Endothelial cell of coronary artery (primary cell): Measurements from ENCODE around the gene ANKHD1. TPM values are rescaled to one million over a fixed set of nuclear protein-coding genes. Genes with fewer than 3 reads are reported as not detected.

ENCODE experiments used
- total RNA-seq: library from RNA; depleted of rRNA; stranded (reverse); fragments of >200 nt; gene quantifications from 2 replicates; pipeline ENCODE4 v1.2.3, GENCODE V29; 2014

Gene ANKHD1
- total RNA-seq: 51.0 and 71.2 TPM in 2 replicates

GRCh38 chr5:140401362-140402257 lies at the start of gene ANKHD1:
ANKHD1 (plus strand) TSS chr5:140401833; CDS start chr5:140401968, 135 bp downstream.

GRCh38 chr5:140360101-140360500 lies 41.5 kb upstream of the ANKHD1 start, which contains the start of gene SLC4A9:
SLC4A9 (plus strand) TSS chr5:140360194; CDS start chr5:140360237, 43 bp downstream.

GRCh38 chr5:140547508-140548299 lies 146.1 kb downstream of the ANKHD1 start, which contains the start of gene EIF4EBP3:
EIF4EBP3 (plus strand) TSS chr5:140547662; CDS start chr5:140547738, 76 bp downstream.

GRCh38 chr5:140557136-140557805 lies 155.6 kb downstream of the ANKHD1 start, which contains the start of gene SRA1:
SRA1 (minus strand) TSS chr5:140557473; CDS start chr5:140557452, 21 bp downstream.

GRCh38 chr5:140564196-140565023 lies 162.8 kb downstream of the ANKHD1 start, which contains the start of the genes APBB3 and SLC35A4:
APBB3 (minus strand) TSS chr5:140564598; CDS start chr5:140564245, 353 bp downstream.
SLC35A4 (plus strand) TSS chr5:140564828; CDS start chr5:140567170, 2,342 bp downstream.

Other genes starting within 250 kb of the ANKHD1 start
- gene CYSTM1, start 226.6 kb upstream of the ANKHD1 start, total RNA-seq: 12.0 and 13.3 TPM in 2 replicates
- gene PFDN1, start 98.7 kb upstream of the ANKHD1 start, total RNA-seq: 46.9 and 62.9 TPM in 2 replicates
- 17.5 and 21.1 TPM in 2 replicates for gene HBEGF, start 55.2 kb upstream of the ANKHD1 start, total RNA-seq
- gene SLC4A9, start 41.6 kb upstream of the ANKHD1 start, total RNA-seq: not detected in 2 replicates
- 0.54 and 0.75 TPM in 2 replicates for gene EIF4EBP3, start 145.8 kb downstream of the ANKHD1 start, total RNA-seq
- gene SRA1, start 155.6 kb downstream of the ANKHD1 start, total RNA-seq: 19.2 and 20.9 TPM in 2 replicates
- gene APBB3, start 162.8 kb downstream of the ANKHD1 start, total RNA-seq: 4.9 and 12.1 TPM in 2 replicates
- 18.4 and 19.8 TPM in 2 replicates for gene SLC35A4, start 163.0 kb downstream of the ANKHD1 start, total RNA-seq
- 0.09 and 2.2 TPM in 2 replicates for gene CD14, start 231.3 kb downstream of the ANKHD1 start, total RNA-seq
- gene TMCO6, start 237.6 kb downstream of the ANKHD1 start, total RNA-seq: 7.4 and 10.5 TPM in 2 replicates
- 54.1 and 75.7 TPM in 2 replicates for gene NDUFA2, start 245.8 kb downstream of the ANKHD1 start, total RNA-seq
- gene IK, start 246.0 kb downstream of the ANKHD1 start, total RNA-seq: 109 and 111 TPM in 2 replicates